VCaP (cell line): ENCODE measurements around the gene ZDHHC11B.

ENCODE experiments used
- H3K27ac ChIP-seq: fragments of 450-650 bp; 2 replicates; pipeline ENCODE4 v1.5.1; 2017
- TF ChIP-seq, protein P1 (sequence below): fragments of 450-650 bp; conservative IDR thresholded peaks from 2 replicates; pipeline ENCODE4 v1.5.1; 2017; ENCODE audit warnings: mild to moderate bottlenecking, moderate library complexity

The ZDHHC11B gene

DNA sequence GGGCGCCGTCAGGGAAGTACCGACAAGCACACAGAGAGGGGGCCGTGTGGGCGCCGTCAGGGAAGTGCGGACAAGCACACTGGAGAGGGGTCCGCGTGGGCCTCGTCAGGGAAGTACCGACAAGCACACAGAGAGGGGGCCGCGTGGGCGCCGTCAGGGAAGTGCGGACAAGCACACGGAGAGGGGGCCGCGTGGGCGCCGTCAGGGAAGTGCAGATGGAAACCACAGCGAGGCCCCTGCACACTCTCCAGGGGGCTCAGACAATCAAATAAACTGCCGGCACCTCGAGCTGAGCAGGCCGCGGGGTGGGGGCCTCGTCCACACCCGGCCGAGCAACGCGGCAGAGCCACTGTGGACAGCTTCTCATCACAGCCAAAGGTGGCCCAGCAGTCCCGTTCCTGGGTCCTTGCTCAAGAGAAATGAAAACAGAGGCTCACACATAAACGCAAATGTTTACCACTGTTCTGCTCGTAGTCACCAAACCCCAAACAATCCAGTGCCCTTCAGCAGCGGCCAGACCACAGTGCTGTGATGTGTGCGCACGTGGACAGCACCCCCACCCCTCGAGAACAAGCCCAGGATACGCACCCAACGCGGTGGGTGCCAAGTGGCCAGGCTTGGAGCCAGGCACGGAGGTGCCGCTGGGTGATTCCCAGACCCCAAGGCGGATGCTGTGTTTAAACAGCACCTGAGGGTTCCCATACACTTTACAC lies 116.1 kb downstream of the ZDHHC11B start:
- H3K27ac ChIP-seq, result no peak overlapping the region
- TF ChIP-seq, protein P1, sequence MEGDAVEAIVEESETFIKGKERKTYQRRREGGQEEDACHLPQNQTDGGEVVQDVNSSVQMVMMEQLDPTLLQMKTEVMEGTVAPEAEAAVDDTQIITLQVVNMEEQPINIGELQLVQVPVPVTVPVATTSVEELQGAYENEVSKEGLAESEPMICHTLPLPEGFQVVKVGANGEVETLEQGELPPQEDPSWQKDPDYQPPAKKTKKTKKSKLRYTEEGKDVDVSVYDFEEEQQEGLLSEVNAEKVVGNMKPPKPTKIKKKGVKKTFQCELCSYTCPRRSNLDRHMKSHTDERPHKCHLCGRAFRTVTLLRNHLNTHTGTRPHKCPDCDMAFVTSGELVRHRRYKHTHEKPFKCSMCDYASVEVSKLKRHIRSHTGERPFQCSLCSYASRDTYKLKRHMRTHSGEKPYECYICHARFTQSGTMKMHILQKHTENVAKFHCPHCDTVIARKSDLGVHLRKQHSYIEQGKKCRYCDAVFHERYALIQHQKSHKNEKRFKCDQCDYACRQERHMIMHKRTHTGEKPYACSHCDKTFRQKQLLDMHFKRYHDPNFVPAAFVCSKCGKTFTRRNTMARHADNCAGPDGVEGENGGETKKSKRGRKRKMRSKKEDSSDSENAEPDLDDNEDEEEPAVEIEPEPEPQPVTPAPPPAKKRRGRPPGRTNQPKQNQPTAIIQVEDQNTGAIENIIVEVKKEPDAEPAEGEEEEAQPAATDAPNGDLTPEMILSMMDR, result no peak

DNA sequence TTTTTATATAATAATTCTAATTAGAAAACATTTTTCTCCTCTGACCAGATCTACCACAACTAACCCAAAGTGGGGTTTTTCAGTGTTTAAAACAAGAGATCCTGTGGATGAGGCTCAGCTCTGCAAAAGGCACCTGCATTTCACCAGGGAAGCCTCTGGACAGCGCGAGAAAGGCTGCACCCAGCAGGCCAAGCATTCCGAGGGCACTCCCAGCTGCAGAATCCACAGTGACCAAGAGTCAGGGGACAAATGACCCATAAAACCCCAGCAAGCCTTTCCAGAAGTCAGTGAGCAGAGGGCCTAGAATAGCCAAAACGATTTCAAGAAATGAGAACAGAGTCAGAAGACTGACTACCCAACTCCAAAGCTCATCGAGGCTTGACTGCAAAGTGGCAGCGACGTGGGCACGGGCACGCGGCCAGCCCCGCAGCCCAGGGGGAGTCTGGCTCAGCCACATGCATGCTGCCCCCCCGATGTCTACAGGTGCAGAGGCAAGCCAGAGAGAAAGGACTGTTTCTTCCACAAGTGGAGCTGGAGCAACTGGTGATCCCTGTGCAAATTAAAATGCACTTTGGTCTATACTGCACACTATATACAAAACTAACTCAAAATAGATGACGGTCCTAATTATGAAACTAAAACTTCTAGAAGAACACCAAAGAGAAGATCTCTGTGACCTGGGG lies 117.6 kb downstream of the ZDHHC11B start:
- H3K27ac ChIP-seq, result no peak overlapping the region
- TF ChIP-seq, protein P1, result no peak

DNA sequence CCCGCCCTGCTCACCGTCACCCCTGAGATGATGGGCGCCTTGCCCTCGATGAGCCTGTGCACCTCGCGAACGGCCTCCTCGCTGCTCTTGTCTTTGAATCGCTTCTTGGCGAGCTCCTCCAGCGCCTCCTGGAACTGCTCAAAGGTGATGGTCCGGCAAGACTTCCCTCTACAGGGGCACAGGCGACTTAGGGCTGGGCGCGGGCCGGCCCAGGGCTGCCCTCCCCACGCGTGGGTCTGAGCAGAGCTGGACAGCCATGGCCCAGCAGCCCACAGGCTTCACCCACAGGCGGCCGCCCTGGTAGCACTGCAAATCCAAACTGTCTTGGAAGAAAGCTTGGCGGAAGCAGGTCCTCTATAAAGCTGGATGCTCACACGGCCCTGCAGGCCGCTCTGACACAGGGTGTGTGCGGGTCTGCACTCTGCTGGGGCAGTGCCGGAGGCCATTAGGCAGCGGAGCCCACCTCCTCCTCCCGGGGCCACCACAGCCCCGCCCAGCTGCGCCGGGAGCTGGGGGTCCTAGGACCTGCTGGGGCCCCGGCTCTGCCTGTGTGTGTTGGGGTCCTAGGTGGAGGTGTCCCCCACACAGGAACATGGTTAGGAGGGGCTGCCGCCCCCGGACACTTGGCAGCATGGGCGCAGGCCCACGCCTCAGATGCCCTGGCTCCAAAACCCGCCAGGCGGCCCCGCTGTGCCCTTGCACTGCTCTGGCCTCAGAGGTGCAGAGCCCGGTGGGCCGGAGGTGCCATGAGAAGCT lies 118.4 kb downstream of the ZDHHC11B start:
- TF ChIP-seq, protein P1, result no peak
- H3K27ac ChIP-seq, result no peak overlapping the region

DNA sequence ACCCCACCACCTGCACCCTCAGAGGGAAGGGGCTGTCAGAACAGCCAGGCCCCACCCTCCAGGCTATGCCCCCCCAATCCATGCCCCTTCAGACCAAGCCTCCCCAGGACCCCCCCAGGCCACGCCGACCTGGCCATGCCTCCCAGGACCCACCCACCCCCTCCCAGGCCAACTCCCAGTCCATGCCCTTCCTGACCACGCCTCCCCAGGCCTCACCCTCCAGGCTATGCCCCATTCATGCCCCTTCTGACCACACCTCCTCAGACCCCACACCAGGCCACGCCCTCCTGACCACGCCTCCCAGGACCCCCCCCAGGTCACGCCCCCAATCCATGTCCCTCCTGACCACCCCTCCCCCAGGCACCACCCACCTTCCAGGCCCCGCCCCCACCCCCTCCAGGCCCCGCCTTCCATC lies 119.0 kb downstream of the ZDHHC11B start:
- TF ChIP-seq, protein P1, result no peak
- H3K27ac ChIP-seq, result no peak overlapping the region

DNA sequence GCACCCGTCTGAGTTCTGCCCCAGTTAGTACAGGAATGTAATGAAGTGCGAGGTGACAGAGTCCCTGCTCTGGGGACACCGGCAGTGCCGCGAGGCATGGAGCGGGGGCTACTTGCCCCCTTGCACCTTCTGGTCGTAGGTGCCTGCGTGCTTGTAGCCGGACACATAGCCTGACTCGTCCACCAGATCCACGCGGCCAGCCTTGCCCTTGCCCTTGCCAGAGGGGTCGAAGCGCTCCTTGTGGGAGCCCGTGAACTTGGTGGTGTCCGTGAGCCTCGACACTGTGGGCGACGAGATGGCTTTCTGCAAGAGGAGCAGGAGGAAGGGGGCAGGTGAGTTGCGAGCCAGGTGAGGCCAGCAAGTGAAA lies 119.6 kb downstream of the ZDHHC11B start:
- H3K27ac ChIP-seq, result no peak overlapping the region
- TF ChIP-seq, protein P1, result no peak

DNA sequence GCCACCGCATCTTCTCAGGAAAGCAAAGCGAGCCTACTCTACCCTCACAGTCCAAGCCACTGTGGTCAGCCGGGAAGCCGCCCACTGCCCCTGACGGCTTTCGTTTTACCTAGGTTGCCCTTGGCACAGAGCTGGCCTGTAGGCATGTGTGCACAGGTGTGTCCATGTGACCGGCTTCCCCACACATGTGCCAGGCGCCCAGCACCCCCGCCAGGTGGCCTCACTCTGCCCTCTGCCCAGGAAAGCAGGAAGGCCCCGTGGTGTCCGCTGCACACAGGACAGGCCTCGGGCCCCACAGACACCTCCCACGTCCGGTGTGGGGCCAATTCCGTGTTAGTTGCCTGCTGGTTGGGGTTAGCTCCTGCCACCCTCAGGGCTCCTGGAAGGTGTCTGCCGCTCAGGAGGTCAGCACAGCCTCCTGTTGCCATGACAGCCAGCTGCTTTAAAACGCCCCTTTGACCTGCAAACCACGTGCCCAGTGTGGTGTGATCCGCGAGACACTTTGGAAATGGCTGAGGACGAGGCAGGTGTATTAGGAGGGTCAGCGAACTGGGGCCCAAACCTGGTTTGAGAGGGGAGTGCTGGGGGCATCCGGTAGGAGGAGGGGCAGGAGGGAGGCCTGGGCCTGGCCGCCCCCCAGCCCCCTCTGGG lies 120.1 kb downstream of the ZDHHC11B start:
- TF ChIP-seq, protein P1, result no peak

More for the DNA sequence above, 120.1 kb downstream of the ZDHHC11B start:
- H3K27ac ChIP-seq, result no peak overlapping the region
